ENCODE results near the gene CHAT. TPM values are rescaled to one million over a fixed set of nuclear protein-coding genes. Genes with fewer than 3 reads are reported as not detected.

The CHAT gene
- total and polyA plus RNA-seq, 7 donors: not detected

- no peaks in the 10 kb centered on the region for H3K36me3 ChIP-seq (ENCODE audit: insufficient read depth in 1 of 2, low read depth in 1 of 2)
- H3K4me1 ChIP-seq: no peaks in the 10 kb centered on the region
- peaks cover 0 to 7% (median 1%) of the 10 kb centered on the region in 3 donors for H3K27me3 ChIP-seq (ENCODE audit: insufficient read depth in 3 of 3, low read length in 2 of 3)
- no peak for TF ChIP-seq CTCF (IDR thresholded peaks at IDR 0.05)
- ATAC-seq: no peak
- no peak for DNase-seq
- H3K9me3 ChIP-seq: no peaks in the 10 kb centered on the region
- no peak overlapping the region for H3K4me3 ChIP-seq
- H3K27ac ChIP-seq: no peak overlapping the region
- intact Hi-C loops (cut with DNase I): no loop called here
- WGBS, 3 donors: 89 to 94% (median 92%) methylated on average over 6 of the region's 6 CpGs
Observed at GRCh38 chr10:49631975-49632374, 18.1 kb downstream of the CHAT start.

- no peak for ATAC-seq
- 47 to 51% (median 49%) methylated on average over 12 of the region's 12 CpGs for WGBS, 3 donors
- DNase-seq: no peak
- intact Hi-C loops (cut with DNase I): no loop called here
- no peak for TF ChIP-seq CTCF (IDR thresholded peaks at IDR 0.05)
- H3K9me3 ChIP-seq: no peaks in the 10 kb centered on the region
- H3K4me3 ChIP-seq: no peak overlapping the region
- H3K27me3 ChIP-seq (ENCODE audit: insufficient read depth in 3 of 3, low read length in 2 of 3): peaks cover 0 to 7% (median 1%) of the 10 kb centered on the region in 3 donors
- H3K4me1 ChIP-seq: no peaks in the 10 kb centered on the region
- no peak overlapping the region for H3K27ac ChIP-seq
- H3K36me3 ChIP-seq (ENCODE audit: insufficient read depth in 1 of 2, low read depth in 1 of 2): no peaks in the 10 kb centered on the region
Observed at GRCh38 chr10:49632406-49633317, 18.8 kb downstream of the CHAT start.

- no peaks in the 10 kb centered on the region for H3K9me3 ChIP-seq
- no peak for ATAC-seq
- intact Hi-C loops (cut with DNase I): no loop called here
- H3K4me1 ChIP-seq: no peaks in the 10 kb centered on the region
- no peak overlapping the region for H3K27ac ChIP-seq
- TF ChIP-seq CTCF (IDR thresholded peaks at IDR 0.05): no peak
- H3K27me3 ChIP-seq (ENCODE audit: insufficient read depth in 3 of 3, low read length in 2 of 3): peaks cover 0 to 7% (median 1%) of the 10 kb centered on the region in 3 donors
- 34 to 35% (median 35%) methylated on average over 13 of the region's 13 CpGs for WGBS, 3 donors
- H3K4me3 ChIP-seq: no peak overlapping the region
- no peaks in the 10 kb centered on the region for H3K36me3 ChIP-seq (ENCODE audit: insufficient read depth in 1 of 2, low read depth in 1 of 2)
- no peak for DNase-seq
Observed at GRCh38 chr10:49633327-49634068, 19.7 kb downstream of the CHAT start.

GRCh38 chr10:49634069-49634660, 20.3 kb downstream of the CHAT start:
- intact Hi-C loops (cut with DNase I): no loop called here
- ATAC-seq: no peak
- Histone ChIP-seq H3K4me3 (no peak overlapping the region), H3K9me3 (no peaks in the 10 kb centered on the region), H3K36me3 (ENCODE audit: insufficient read depth in 1 of 2, low read depth in 1 of 2) (no peaks in the 10 kb centered on the region), H3K27ac (no peak overlapping the region), H3K4me1 (no peaks in the 10 kb centered on the region), H3K27me3 (ENCODE audit: insufficient read depth in 3 of 3, low read length in 2 of 3) (peaks cover 0 to 7% (median 0%) of the 10 kb centered on the region in 3 donors)
- 65 to 70% (median 68%) methylated on average over 8 of the region's 8 CpGs for WGBS, 3 donors
- no peak for TF ChIP-seq CTCF (IDR thresholded peaks at IDR 0.05)
- no peak for DNase-seq
